GM19193 (cell line): ENCODE measurements around the gene MSI2.
A peak's percentile ranks its signal among the peaks of the same experiment; 100 is the strongest.

Experiments
- POLR2A ChIP-seq: IDR thresholded peaks from 4 replicates; pipeline ENCODE4 v1.6.1; 2011; ENCODE audit not compliant: insufficient read depth, insufficient read length; ENCODE audit errors: extremely low read depth

Gene MSI2

DNA sequence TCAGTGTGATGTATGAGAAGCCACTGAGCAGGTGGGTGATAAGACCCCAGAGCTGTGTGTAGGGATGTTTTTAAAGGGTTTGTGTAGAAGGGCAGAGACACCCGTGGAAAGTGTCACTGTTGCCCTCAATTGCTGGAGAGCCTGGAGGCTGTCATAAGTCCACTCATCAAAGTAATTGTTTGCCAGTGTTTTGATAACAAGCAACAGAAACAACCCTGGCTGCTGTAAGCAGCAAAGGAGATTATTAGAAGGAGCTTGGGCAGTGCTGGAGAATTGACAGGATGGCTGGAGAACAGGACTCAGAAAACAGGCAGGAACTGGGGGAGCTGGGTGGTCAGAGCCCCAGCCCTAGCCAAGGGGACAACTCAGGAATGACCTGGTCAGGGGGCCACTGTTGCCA, 369.2 kb downstream of the MSI2 start:
- no peak for TF ChIP-seq POLR2A

DNA sequence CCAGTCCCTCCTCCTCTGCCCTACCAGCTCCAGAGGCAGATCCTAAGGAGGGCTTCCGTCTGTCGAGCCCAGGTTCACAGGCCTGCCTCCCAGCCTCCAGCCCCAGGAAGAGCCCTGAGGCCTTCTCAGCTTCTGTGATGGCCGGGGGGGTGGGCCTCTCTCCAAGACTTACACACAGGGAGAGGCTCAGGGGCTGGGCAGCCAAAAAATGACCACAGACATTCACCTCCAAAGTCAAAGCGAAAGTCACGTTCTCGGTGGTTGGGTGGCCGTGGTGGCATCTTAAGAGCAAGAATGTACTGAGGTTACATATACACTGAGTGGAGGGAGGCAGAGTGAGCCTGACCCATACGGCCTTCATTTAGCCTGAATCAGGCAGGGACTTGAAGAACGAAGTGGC, 369.6 kb downstream of the MSI2 start:
- no peak for TF ChIP-seq POLR2A

DNA sequence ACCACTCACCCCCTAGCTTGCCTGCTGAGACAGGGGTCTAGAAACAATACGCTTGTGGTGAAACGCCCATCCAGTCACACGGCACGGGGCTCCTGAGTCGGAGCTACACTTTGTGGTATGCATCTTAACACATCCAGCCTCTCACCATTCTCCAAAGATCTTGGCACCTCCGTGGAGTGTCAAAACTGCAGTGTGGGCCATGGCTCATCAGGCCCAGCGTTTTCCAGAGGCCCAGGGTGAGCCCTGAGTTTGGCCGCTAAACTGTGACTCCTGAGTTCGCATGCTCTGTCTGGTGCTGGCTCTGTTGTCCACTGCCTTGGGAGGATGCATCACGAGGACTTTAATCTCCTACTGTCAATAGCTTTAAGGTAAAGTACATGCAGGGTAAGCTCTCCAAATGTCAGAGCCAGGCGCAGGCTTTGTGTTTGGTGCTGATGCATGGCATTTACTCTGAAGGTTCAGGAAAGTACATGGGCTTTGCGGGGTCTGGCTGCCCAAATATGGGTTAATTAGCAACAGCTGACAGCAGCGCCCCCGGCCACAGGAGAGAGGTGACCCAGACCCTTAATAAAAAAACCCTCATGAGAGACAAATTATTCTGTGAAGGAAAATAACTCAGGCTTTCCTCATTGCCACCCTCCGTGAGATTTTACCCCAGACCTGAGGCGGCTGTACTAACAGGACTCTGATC, 370.3 kb downstream of the MSI2 start:
- no peak for TF ChIP-seq POLR2A

DNA sequence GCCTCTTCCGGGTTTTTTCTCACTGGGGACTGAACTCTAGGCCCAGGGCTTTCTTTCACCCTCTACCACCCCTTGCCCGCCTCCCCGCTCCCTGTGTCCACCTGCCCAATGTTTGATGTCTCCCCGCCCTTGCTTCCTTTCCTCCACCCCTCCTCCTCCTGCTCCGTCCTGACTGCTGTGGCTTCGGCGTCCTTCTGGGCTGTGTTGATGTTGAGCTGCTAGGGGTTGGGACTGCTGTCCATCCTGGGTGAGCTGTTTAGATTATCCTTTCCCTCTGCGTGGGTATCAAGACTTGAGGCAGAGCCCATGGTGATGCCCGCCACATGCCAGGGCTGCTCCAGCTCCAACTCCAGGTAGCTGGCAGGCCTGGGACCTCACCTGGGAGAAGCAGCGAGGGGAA, 371.3 kb downstream of the MSI2 start:
- no peak for TF ChIP-seq POLR2A

DNA sequence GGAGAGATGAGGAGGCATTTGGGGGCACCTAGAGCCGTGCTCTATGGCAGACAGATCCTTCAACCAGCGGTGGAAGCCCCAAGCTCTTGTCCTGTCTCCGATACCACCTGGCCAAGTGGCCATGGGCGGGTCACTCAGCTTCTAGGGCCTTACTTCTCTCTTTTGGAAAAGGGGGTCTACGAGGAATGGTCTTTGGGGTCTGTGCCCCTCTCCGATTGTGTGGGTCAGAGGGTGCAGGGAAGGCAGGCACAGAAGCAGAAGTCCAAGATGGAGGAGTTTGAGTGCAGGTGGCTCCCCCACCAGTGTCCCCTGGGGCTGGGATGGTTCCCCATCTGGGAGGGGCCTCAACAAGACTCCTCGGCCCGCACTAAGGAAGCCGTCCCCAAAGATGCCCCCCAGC, 372.1 kb downstream of the MSI2 start:
- TF ChIP-seq POLR2A: no peak

DNA sequence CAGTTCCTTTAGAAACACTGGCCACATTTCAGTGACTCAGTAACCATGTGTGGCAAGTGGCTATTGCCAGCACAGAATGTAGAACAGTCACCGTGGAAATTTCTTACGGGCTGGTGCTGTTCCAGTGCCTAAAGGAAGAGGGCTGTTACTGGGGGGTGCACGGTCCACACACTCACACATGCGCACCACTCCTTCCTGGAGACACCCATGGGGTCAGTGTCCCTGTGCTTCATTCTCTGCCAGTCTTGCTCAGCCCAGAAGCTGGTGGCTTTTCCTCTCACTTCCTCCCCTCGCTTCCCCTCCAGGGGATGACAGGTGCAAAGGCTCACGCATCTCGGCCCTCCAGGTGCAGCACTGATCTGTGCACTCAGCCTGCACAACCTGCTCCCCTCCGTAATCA, 373.1 kb downstream of the MSI2 start:
- peak; percentile 20 for TF ChIP-seq POLR2A

DNA sequence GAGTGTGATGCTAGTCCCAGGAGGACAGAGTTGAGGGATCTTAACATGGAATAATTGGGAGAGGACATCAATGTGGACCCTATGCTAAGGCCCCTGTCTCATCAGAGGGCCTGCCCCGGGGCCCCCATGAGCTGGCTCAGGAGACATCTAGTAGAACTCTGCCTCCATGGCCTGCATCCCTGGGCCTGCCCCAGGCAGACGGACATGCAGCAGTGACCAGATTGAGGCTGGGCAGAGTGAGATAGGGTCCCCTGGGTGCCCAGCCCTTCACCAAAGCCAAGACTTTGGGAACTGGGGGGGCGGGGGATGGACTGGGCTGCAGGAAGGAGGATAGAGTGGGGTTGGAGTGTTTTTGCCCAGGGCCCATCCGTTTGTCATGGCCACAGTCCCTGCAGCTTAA, 373.6 kb downstream of the MSI2 start:
- no peak for TF ChIP-seq POLR2A

DNA sequence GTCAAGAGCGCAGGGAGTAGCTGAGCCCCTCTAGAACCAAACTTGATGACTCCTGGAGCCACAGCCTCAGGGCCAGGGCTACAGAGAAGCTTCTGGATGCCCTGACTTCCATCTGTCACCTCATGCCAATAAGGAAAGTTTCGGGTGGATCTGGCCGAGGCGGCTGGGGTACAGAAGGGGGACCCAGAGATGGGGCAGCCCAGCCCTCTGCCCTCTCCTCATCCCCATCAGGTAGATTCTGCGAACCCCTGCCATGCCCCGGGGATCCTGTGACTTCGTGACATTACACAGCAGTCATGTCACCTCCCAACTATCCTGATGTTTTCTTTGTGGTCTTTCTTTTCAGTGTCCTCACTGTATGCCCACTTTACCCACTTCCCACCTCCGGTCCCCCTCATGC, 374.4 kb downstream of the MSI2 start:
- no peak for TF ChIP-seq POLR2A

DNA sequence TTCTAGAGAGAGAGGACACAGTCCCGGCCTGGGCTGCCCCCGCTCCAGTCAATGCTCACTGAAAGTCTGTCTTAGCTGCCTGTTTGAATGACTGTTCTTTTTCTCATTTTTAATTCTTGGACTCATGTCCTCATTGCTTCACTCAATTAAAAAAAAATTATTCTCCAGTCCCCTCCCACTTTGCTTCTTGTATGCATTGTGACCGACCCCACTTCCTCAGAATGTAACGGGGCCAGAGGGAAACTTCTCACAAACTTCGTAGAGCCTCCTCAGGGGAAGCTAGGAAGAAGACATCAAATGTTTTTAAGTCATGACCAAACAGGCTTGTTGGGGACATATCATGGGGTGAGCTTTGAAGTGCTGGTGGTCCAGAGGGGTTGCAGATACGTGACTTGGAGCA, 375.5 kb downstream of the MSI2 start:
- no peak for TF ChIP-seq POLR2A

DNA sequence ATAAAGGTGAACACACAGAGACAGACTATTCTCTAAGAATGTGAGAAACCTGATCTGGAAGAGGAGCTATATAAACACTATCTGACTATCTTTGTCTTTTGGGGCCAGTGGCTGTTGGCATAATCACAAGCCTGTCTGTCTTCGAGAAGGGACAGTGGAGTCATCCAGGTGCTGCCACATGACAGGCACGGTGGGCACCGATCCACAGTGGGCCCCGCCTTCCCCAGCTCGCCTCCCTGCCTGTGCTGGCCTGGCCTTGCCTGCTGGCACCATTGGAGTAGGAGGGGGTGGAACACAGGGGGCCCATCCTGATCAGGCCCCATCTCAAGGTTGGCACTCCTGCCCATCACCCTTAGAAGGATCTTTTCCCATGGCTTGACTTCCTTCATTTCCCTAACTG, 376.0 kb downstream of the MSI2 start:
- TF ChIP-seq POLR2A: no peak

DNA sequence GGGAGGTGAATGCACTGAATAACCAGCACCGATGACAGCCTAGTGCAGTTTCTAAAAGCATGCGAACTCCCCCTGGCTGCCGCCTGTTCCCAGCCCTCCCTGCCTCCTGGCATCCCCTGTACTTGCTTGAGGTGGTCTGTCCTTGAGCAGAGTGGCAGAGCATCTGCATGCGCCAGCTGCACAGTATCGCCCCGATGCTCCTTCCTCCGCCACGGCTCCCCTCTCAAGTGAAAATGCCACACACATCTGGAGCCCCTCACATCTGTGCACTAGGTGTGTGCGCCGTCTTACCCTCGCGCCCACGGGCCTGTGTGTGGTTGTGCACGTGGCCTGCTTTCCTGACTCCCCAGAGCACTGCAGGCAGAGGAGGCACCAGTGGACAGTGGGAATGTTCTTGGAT, 376.9 kb downstream of the MSI2 start:
- no peak for TF ChIP-seq POLR2A

DNA sequence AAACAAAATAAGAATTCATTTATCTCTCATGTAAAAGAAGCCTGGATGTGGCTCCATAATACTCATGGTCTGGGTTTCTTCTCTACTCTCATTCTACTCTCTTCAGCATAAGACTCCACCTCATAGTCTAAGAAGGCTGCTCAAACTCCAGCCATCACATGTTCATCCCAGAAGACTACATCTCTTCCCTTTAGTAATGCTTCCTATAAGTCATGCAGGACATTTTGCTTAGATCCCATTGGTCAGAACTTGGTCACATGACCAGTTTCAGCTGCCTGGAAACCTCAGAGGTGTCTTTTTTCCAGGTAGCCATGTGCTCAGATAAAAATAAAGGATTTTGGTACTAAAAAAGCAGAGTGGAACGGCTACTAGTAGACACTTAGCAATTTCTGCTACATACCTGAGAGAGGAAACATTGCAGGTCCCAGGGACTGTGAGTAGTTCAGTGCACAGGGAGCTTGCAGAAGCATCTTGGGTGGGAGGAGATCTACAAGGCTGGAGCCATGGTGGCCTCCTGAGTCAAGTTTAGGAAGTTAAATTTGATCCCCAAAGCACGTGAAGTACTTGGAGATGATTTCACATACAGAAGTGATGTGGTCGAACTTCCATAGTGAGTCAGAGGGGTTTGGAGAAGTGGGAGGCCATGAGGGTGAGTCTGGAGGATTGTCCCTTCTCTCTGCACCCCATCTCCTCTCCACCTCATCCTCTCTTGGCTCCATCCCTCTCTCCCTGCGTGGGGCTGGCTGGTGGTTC, 378.6 kb downstream of the MSI2 start:
- no peak for TF ChIP-seq POLR2A

DNA sequence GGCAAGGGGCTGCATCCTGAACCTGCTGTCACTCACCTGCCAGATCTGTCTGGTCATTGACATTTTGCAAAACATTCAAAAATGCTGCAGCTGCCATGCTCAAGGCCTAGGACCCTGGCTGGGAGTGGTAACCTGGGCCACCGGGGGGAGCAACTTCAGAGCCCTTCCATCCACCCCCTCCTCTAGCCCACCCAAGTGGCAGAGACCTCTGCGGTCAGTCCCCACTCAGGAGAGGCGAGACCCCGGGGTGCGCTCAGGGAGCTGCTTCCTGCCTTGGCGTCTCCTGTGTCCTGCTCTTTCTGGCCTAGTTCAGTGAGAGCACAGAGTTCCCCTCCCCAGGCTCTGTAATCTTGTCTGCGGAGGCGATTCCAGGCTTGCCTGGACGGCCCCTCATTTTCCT, 380.0 kb downstream of the MSI2 start:
- TF ChIP-seq POLR2A: no peak

DNA sequence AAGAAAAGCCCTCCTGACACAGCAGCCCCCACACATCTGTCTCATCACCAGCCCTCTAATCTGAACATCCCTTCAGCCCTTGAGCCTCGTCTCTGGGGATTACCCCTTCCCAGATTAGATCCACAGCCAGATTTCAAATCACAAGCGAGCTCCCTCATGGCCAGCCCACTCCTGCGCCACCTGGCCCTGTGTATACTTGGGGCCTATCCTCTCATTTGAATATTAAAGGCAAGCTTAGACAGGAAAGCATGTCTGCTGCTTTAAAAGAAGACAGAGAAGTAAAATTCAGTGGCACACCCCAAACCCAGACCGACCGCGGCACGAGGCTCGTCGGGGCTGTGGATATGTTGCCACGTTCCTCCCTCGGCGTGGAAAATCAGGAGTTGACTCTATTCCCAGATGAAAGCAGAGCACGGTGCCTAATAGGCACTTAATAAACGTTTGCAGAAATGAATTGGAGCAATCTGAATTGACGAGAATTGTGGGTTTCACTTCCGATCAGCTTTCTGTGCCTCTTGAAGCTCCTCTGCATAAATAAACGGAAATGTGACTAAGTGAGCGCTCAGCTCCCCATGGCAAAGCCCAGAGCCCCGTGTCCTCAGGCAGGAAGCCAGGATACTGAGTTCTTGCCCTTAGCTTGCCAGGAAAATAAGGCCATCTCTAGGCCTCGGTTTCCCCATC, 380.8 kb downstream of the MSI2 start:
- no peak for TF ChIP-seq POLR2A

DNA sequence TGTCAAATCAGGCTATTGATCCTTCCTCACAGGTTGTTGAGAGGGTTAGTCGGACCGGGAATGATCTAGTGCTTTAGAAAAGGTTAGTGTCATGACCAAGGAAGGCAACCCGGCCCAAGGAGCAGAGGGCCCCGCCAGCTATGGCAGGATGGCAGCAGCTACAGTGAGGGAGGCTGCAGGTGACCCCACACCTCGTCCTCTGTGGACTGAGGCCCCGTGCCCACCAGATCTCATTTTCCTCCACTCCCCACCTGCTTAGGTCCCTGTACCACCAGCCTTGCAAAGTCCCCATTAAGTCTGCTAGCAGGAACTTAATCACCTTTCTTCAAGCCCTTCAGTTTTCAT, 381.3 kb downstream of the MSI2 start:
- no peak for TF ChIP-seq POLR2A

DNA sequence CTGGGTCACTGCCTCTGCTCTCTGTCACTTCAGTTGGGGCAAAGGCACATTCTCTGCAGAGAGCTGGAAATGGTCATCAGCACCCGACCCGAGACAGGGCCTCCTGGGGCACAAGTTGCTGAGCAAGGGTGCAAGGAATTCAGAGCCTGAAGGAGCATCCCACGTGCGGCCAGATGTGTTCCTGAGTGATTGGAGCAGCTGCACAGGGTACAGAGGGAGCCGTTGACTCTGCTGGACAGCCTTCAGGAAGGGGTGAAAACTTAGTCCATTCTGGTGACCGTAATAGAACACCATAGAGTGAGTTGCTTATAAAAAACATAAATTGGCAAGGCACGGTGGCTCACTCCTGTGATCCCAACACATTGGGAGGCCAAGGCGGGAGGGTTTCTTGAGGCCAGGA, 382.0 kb downstream of the MSI2 start:
- no peak for TF ChIP-seq POLR2A
